Endothelial cell of umbilical vein (primary cell): ENCODE measurements around the gene C11orf71. TPM values are rescaled to one million over a fixed set of nuclear protein-coding genes. Genes with fewer than 3 reads are reported as not detected.

ENCODE experiments used
- BruUV-seq: library from RNA; stranded (reverse); fragments of 400-500 nt; replicated peaks from 2 replicates; lab custom pipeline; 2021; lab: Mats Ljungman, UMichigan
- CTCF ChIA-PET: fragments of 300-600, 350-600 bp; sonication (Branson Sonifier 250); formaldehyde crosslinking; loops from one replicate; lab custom pipeline; 2021; ENCODE audit warnings: antibody characterized with exemption, inconsistent platforms; lab: Charles Lee
- POLR2A ChIA-PET: fragments of 300-600, 350-600 bp; sonication (Branson Sonifier 250); formaldehyde crosslinking; loops from one replicate; lab custom pipeline; 2021; ENCODE audit warnings: antibody characterized with exemption, inconsistent platforms; lab: Charles Lee
- DNase-seq: peaks from one replicate; pipeline ENCODE4 v3.0.0-alpha.2; 2011; ENCODE audit warnings: low read depth, low spot score
- FAIRE-seq: peaks from 2 replicates; lab custom pipeline; 2011; peaks lifted over from hg19 to GRCh38; lab: Jason Lieb, UNC
- H2AFZ ChIP-seq: 2 replicates; pipeline ENCODE4 v1.6.0; 2012; ENCODE audit warnings: low read depth, low read length, control low read depth, inconsistent platforms
- H3K27ac ChIP-seq: 2 replicates; pipeline ENCODE4 v1.5.1; 2011; ENCODE audit warnings: low read depth, mild to moderate bottlenecking, control low read depth, low read length, moderate library complexity; ENCODE audit not compliant: insufficient read depth
- H3K27me3 ChIP-seq, 2 experiments: 2 replicates each; pipeline versions ENCODE4 v1.6.0 to v1.6.1; 2011; ENCODE audit warnings: low read length in 2 of 2, mixed read lengths in 1 of 2; ENCODE audit not compliant: control insufficient read depth in 2 of 2, insufficient read depth in 2 of 2
- H3K36me3 ChIP-seq, 2 experiments: 2 replicates in 1 of 2; 3 replicates in 1 of 2; pipeline ENCODE4 v1.5.1; 2011; ENCODE audit warnings: low read length in 2 of 2, mild to moderate bottlenecking in 1 of 2, moderate library complexity in 1 of 2; ENCODE audit not compliant: control insufficient read depth in 2 of 2, insufficient read depth in 2 of 2; ENCODE audit errors: extremely low read depth in 1 of 2
- H3K4me1 ChIP-seq: 3 replicates; pipeline ENCODE4 v1.5.1; 2011; ENCODE audit warnings: mild to moderate bottlenecking, low read length; ENCODE audit not compliant: control insufficient read depth, insufficient read depth; ENCODE audit errors: extremely low read depth
- H3K4me2 ChIP-seq: 2 replicates; pipeline ENCODE4 v1.6.1; 2011; ENCODE audit warnings: low read length, control low read depth, mixed read lengths; ENCODE audit not compliant: insufficient read depth
- H3K4me3 ChIP-seq, 3 experiments: fragments of 200-600 bp in 1 of 3; sonication (generic), shearing (Covaris generic) in 1 of 3; replicated peaks in 1 of 3; 2 replicates each; pipeline ENCODE4 v1.5.1; 2011 to 2016; ENCODE audit warnings: control low read depth in 3 of 3, low read length in 3 of 3, mild to moderate bottlenecking in 2 of 3, inconsistent platforms in 1 of 3, low read depth in 1 of 3, moderate library complexity in 1 of 3; ENCODE audit not compliant: insufficient read depth in 1 of 3
- H3K79me2 ChIP-seq: 2 replicates; pipeline ENCODE4 v1.6.0; 2012; ENCODE audit warnings: low read length, inconsistent platforms; ENCODE audit not compliant: control insufficient read depth, insufficient read depth
- H3K9ac ChIP-seq: replicated peaks from 2 replicates; pipeline ENCODE3; 2011; ENCODE audit warnings: low read length, control low read depth; ENCODE audit not compliant: insufficient read depth; ENCODE audit errors: extremely low read depth
- H3K9me1 ChIP-seq: replicated peaks from 3 replicates; pipeline ENCODE4 v1.6.0; 2011; ENCODE audit warnings: mild to moderate bottlenecking, low read length; ENCODE audit not compliant: control insufficient read depth, insufficient read depth; ENCODE audit errors: extremely low read depth
- H3K9me3 ChIP-seq: replicated peaks from 2 replicates; pipeline ENCODE4 v1.5.1; 2012; ENCODE audit warnings: low read length, inconsistent platforms; ENCODE audit not compliant: control insufficient read depth, insufficient read depth
- H4K20me1 ChIP-seq: replicated peaks from 2 replicates; pipeline ENCODE3; 2011; ENCODE audit warnings: mild to moderate bottlenecking, low read length; ENCODE audit not compliant: control insufficient read depth, insufficient read depth; ENCODE audit errors: extremely low read depth
- CTCF ChIP-seq, 2 donors: IDR thresholded peaks; 1 replicate in 1 of 2; 2 replicates in 1 of 2; pipeline ENCODE4 v1.5.1; 2011; ENCODE audit warnings: low read length in 2 of 2, mild to moderate bottlenecking in 2 of 2, moderate library complexity in 2 of 2, control low read depth in 1 of 2, inconsistent platforms in 1 of 2, low read depth in 1 of 2; ENCODE audit not compliant: insufficient read depth in 1 of 2; ENCODE audit errors: extremely low read depth in 1 of 2
- EZH2 ChIP-seq: IDR thresholded peaks from 2 replicates; pipeline ENCODE4 v1.6.1; 2012; ENCODE audit warnings: borderline replicate concordance, low read depth, mild to moderate bottlenecking, moderate library complexity, low read length, inconsistent platforms; ENCODE audit not compliant: severe bottlenecking
- FOS ChIP-seq: IDR thresholded peaks from 2 replicates; pipeline ENCODE4 v1.6.1; 2011; ENCODE audit warnings: mild to moderate bottlenecking, low read length, moderate library complexity, borderline replicate concordance; ENCODE audit not compliant: insufficient read depth
- GATA2 ChIP-seq: IDR thresholded peaks from 2 replicates; pipeline ENCODE4 v1.7.0; 2011; ENCODE audit warnings: low read depth, mild to moderate bottlenecking, moderate library complexity, mixed read lengths, low read length; ENCODE audit not compliant: insufficient read length, insufficient read depth
- JUN ChIP-seq: IDR thresholded peaks from 2 replicates; pipeline ENCODE4 v1.6.1; 2011; ENCODE audit warnings: borderline replicate concordance, low read depth; ENCODE audit not compliant: insufficient read length, insufficient read depth
- MAX ChIP-seq: IDR thresholded peaks from 2 replicates; pipeline ENCODE4 v1.6.1; 2011; ENCODE audit not compliant: insufficient read depth, insufficient read length
- MYC ChIP-seq: IDR thresholded peaks from one replicate; pipeline ENCODE4 v1.6.1; 2011; ENCODE audit warnings: mild to moderate bottlenecking, low read depth, low read length
- POLR2A ChIP-seq: IDR thresholded peaks from 2 replicates; pipeline ENCODE4 v1.6.1; 2012; ENCODE audit warnings: low read depth, mild to moderate bottlenecking, control low read depth, low read length
- POLR2AphosphoS5 ChIP-seq: IDR thresholded peaks from 2 replicates; pipeline ENCODE4 v1.6.1; 2012; ENCODE audit warnings: low read depth, mild to moderate bottlenecking, control low read depth, low read length, moderate library complexity; ENCODE audit not compliant: insufficient read depth
- dilution Hi-C: fragments of 300-500 bp; cut with MboI; formaldehyde crosslinking; loops from one replicate; pipeline ENCODE4 v1.15.0; 2019; ENCODE audit warnings: low sequenced_read_pairs; ENCODE audit not compliant: extremely low pct_ligation_motif_present
- intact Hi-C: fragments of 100-400 bp; cut with micrococcal nuclease; formaldehyde crosslinking; loops from one replicate; pipeline ENCODE4 v1.10.0; 2022
- polyA plus RNA-seq, 4 experiments: library from polyadenylated mRNA; depleted of rRNA in 3 of 4; stranded (reverse) in 3 of 4; unstranded in 1 of 4; fragments of >200 nt; gene quantifications; 2 replicates each; pipeline versions ENCODE4 v1.2.1 to v1.2.3, GENCODE V29; 2011 to 2012; ENCODE audit warnings: missing spikeins in 1 of 4
- total RNA-seq: library from RNA; stranded (reverse); gene quantifications from 2 replicates; pipeline ENCODE4 v1.2.3, GENCODE V29; 2021

C11orf71 gene
- total and polyA plus RNA-seq, 2 donors (not counting 3 experiments of a cell fraction or from before 2014, with no cell fraction given): 4.0 to 6.9 TPM

- Histone ChIP-seq H3K9me3 (no peaks in the 10 kb centered on the region), H3K79me2 (no peaks in the 10 kb centered on the region), H3K4me2 (no peak overlapping the region), H3K9me1 (no peaks in the 10 kb centered on the region), H3K27ac (no peak overlapping the region), H3K36me3 (no peaks in the 10 kb centered on the region), H3K4me1 (peaks cover 5% of the 10 kb centered on the region), H4K20me1 (no peaks in the 10 kb centered on the region), H3K4me3 (no peak overlapping the region), H3K27me3 (no peaks in the 10 kb centered on the region), H2AFZ (no peak overlapping the region), H3K9ac (no peak overlapping the region)
- BruUV-seq: no TSS peak
- ChIA-PET POLR2A (no interaction called here), CTCF (no interaction called here)
- DNase-seq (no peak), FAIRE-seq (no peak)
- intact Hi-C loops: no loop called here
- dilution Hi-C loops: no loop called here
- TF ChIP-seq GATA2 (no peak), POLR2AphosphoS5 (no peak), CTCF (IDR thresholded peaks at IDR 0.05; ENCODE audit: extremely low read depth in 1 of 2, insufficient read depth in 1 of 2, low read depth in 1 of 2, low read length in 2 of 2) (no peak), MAX (no peak), MYC (no peak), FOS (no peak), POLR2A (no peak), JUN (no peak), EZH2 (no peak)
Observed at GRCh38 chr11:114368918-114369680, 31.2 kb downstream of the C11orf71 start.
